GM19023 (cell line): ENCODE data around the gene ZFP91.
A peak's percentile ranks its signal among the peaks of the same experiment; 100 is the strongest.
"Not testable (repeated sequence)": the region's sequence is repeated elsewhere in the genome, so short reads cannot be mapped to it uniquely, and the experiment has no call there.

Source experiments
- ATAC-seq: cut with Tn5 transposase; IDR thresholded peaks from one replicate; pipeline ENCODE4 v1.9.1; 2021; ENCODE audit warnings: mild to moderate bottlenecking, moderate library complexity; ENCODE audit not compliant: unreplicated experiment

Gene ZFP91

GRCh38 chr11:58578635-58579191 lies at the start of gene ZFP91:
Gene ZFP91, plus strand, starts transcription at chr11:58579063. Its CDS starts 219 bp downstream, at chr11:58579282.
- ATAC-seq: peak; percentile 33

GRCh38 chr11:58530236-58530635 lies 48.6 kb upstream of the ZFP91 start:
- ATAC-seq: no peak

- no peak for ATAC-seq
These were observed 47.0 kb upstream of the ZFP91 start for GRCh38 chr11:58531865-58532341.

GRCh38 chr11:58546841-58547240 lies 32.0 kb upstream of the ZFP91 start:
- ATAC-seq: no peak

GRCh38 chr11:58549644-58550043 lies 29.2 kb upstream of the ZFP91 start:
- no peak for ATAC-seq

GRCh38 chr11:58560842-58561241 lies 18.0 kb upstream of the ZFP91 start:
- no peak for ATAC-seq

GRCh38 chr11:58561394-58562098 lies 17.3 kb upstream of the ZFP91 start:
- ATAC-seq: no peak

GRCh38 chr11:58562375-58562800 lies 16.5 kb upstream of the ZFP91 start:
- peak; percentile 74 for ATAC-seq

GRCh38 chr11:58564231-58564630 lies 14.6 kb upstream of the ZFP91 start:
- ATAC-seq: no peak

GRCh38 chr11:58567889-58568512 lies 10.9 kb upstream of the ZFP91 start:
- ATAC-seq: peak; percentile 90

- not testable (repeated sequence) for ATAC-seq
These were observed 6.0 kb upstream of the ZFP91 start for GRCh38 chr11:58572906-58573305.

- ATAC-seq: no peak
These were observed 5.3 kb upstream of the ZFP91 start for GRCh38 chr11:58573451-58574104.

GRCh38 chr11:58574881-58575280 lies 4.0 kb upstream of the ZFP91 start:
- no peak for ATAC-seq

- ATAC-seq: no peak
These were observed 3.4 kb upstream of the ZFP91 start, which contains the start of gene LPXN for GRCh38 chr11:58575377-58576020. Gene LPXN, minus strand, starts transcription at chr11:58575856. Its CDS starts 84 bp downstream, at chr11:58575772.

GRCh38 chr11:58576887-58577471 lies 1.9 kb upstream of the ZFP91 start:
- ATAC-seq: no peak

- peak; percentile 53 for ATAC-seq
These were observed 1.2 kb upstream of the ZFP91 start for GRCh38 chr11:58577555-58578135.

- ATAC-seq: no peak
These were observed 678 bp upstream of the ZFP91 start for GRCh38 chr11:58578136-58578634.

- ATAC-seq: peak; percentile 44
These were observed 598 bp downstream of the ZFP91 start for GRCh38 chr11:58579192-58580129.

GRCh38 chr11:58580311-58580710 lies 1.4 kb downstream of the ZFP91 start:
- no peak for ATAC-seq
